ENCODE results near the gene HCFC1. TPM values are rescaled to one million over a fixed set of nuclear protein-coding genes. Genes with fewer than 3 reads are reported as not detected.

HCFC1 gene
- total and polyA plus RNA-seq, 9 of the 15 experiments (the other 6 are each of a cell fraction or from before 2014, with no cell fraction given) = 2.8 to 133 (median 17.1) TPM

- TF ChIP-seq HDAC8 (tag; IDR thresholded peaks at IDR 0.05) (peak; percentile 97), USF2 (CRISPR knock-in tag; IDR thresholded peaks at IDR 0.05) (no peak), MTA2 (IDR thresholded peaks at IDR 0.05; ENCODE audit: low read depth) (no peak), ZNF507 (tag; conservative IDR thresholded peaks at IDR 0.05) (no peak), PHF20 (IDR thresholded peaks at IDR 0.05; ENCODE audit: partially characterized antibody) (no peak), EHMT2 (IDR thresholded peaks at IDR 0.05) (0 out of 2 replicates have a peak, but pooled peaks have one; percentile 23), NEUROD1 (IDR thresholded peaks at IDR 0.05; ENCODE audit: borderline replicate concordance, low read depth, low read length, partially characterized antibody) (no peak), BCOR (IDR thresholded peaks at IDR 0.05) (no peak), LEF1 (IDR thresholded peaks at IDR 0.05) (no peak), ZFX (CRISPR knock-in tag; IDR thresholded peaks at IDR 0.05) (no peak), HMGN3 (IDR thresholded peaks at IDR 0.05; ENCODE audit: borderline replicate concordance, extremely low read depth, insufficient read length, low read depth, low read length) (no peak), CHD2 (IDR thresholded peaks at IDR 0.05; ENCODE audit: low read depth, low read length) (no peak), POLR2AphosphoS5 (IDR thresholded peaks at IDR 0.05; ENCODE audit: control insufficient read depth, insufficient read depth, low read depth, low read length) (no peak), PML (IDR thresholded peaks at IDR 0.05; ENCODE audit: low read length) (no peak), ZNF384 (IDR thresholded peaks at IDR 0.05; ENCODE audit: low read depth, low read length) (no peak), HCFC1 (IDR thresholded peaks at IDR 0.05; ENCODE audit: low read depth, low read length) (no peak), MYNN (IDR thresholded peaks at IDR 0.05) (0 out of 2 replicates have a peak, but pooled peaks have one; percentile 28), MYNN (CRISPR knock-in tag; IDR thresholded peaks at IDR 0.05) (no peak), NR3C1 (CRISPR knock-in tag; IDR thresholded peaks at IDR 0.05) (no peak), GATA2 (CRISPR knock-in tag; IDR thresholded peaks at IDR 0.05) (no peak), HINFP (tag; conservative IDR thresholded peaks at IDR 0.05; ENCODE audit: low read depth) (peak; percentile 84), JUND (IDR thresholded peaks at IDR 0.05; ENCODE audit: borderline replicate concordance, low read depth, low read length) (0 out of 2 replicates have a peak, but pooled peaks have one; percentile 2), JUND (tag; IDR thresholded peaks at IDR 0.05; ENCODE audit: borderline replicate concordance, low read depth, low read length) (peak; percentile 84; the same call in 2 of the 3 replicates), LARP7 (IDR thresholded peaks at IDR 0.05) (no peak), BRD4 (IDR thresholded peaks at IDR 0.05) (peak; percentile 31; the same call in 1 of the 2 replicates), TSC22D4 (tag; IDR thresholded peaks at IDR 0.05) (no peak), XRCC3 (IDR thresholded peaks at IDR 0.05) (no peak), ZNF639 (CRISPR knock-in tag; conservative IDR thresholded peaks at IDR 0.05 in 1 of 2, IDR thresholded peaks at IDR 0.05 in 1 of 2) (peak in 1 of 2 experiments; percentile 98; a peak in 2 of 4 replicates), SRF (CRISPR knock-in tag; IDR thresholded peaks at IDR 0.05) (no peak)
Measured at GRCh38 chrX:154002215-154002719, 30.6 kb upstream of the HCFC1 start (continued).
